Progenitor cell of endocrine pancreas (in vitro differentiated cells): ENCODE data around the gene FLYWCH1. TPM values are rescaled to one million over a fixed set of nuclear protein-coding genes. Genes with fewer than 3 reads are reported as not detected.

Experiments used
- DNase-seq: peaks from one replicate; pipeline ENCODE4 v3.0.0; 2021; ENCODE audit warnings: low spot score; ENCODE audit not compliant: unreplicated experiment
- H3K27ac Mint-ChIP-seq: 2 replicates; pipeline ENCODE4 v1.8.0; 2021; ENCODE audit warnings: mild to moderate bottlenecking, moderate library complexity, mixed read lengths
- H3K27me3 Mint-ChIP-seq: 2 replicates; pipeline ENCODE4 v1.8.0; 2021; ENCODE audit warnings: mixed read lengths
- H3K36me3 Mint-ChIP-seq: 2 replicates; pipeline ENCODE4 v1.8.0; 2022; ENCODE audit warnings: mixed read lengths; ENCODE audit not compliant: insufficient read depth
- H3K4me1 Mint-ChIP-seq: 2 replicates; pipeline ENCODE4 v1.8.0; 2021; ENCODE audit warnings: low read depth, mixed read lengths
- H3K4me3 Mint-ChIP-seq: 2 replicates; pipeline ENCODE4 v1.8.0; 2021; ENCODE audit warnings: low read depth, mild to moderate bottlenecking, moderate library complexity, mixed read lengths
- H3K9me3 Mint-ChIP-seq: 2 replicates; pipeline ENCODE4 v1.8.0; 2021; ENCODE audit warnings: low read depth, mixed read lengths
- total RNA-seq: library from RNA; stranded (reverse); gene quantifications from 2 replicates; pipeline ENCODE4 v1.2.1, GENCODE V29; 2021
- TF ChIP-seq, protein P1 (sequence below): fragments of 200-600 bp; sonication (generic); IDR thresholded peaks from one replicate; pipeline ENCODE4 v1.5.0; 2021; ENCODE audit warnings: antibody characterized with exemption, mild to moderate bottlenecking; ENCODE audit not compliant: unreplicated experiment

Gene FLYWCH1
- total RNA-seq, 1 donor from 2014 or later, result 19.5 TPM

DNA sequence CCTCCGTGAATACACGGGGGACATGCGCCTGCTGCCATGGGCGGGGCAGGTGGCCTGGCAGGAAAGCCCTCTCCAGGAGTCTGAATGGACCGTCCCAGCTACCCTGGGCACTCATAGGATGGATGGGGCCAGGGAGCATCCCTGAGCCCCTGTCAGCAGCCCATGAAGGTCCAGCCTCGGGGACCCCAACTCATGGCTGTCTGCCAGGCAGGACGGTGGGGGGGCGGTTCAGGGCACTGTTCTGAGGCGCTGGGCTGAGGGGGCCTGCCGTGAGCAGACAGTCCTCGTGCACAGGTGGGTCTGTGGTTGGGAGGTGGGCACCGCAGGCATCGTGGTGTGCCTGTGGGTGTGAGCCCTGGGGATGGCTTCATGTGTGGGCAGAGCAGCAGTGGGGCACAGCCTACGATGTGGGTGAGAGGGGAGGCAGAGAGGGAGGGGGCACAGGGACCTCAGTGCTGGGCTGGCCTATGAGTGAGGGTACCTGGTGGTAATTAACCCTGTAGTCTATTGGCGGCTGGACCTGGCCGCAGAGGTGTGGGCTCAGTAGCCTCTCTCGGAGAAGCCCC lies 75.0 kb downstream of the FLYWCH1 start:
- Mint-ChIP-seq H3K27ac (no peak overlapping the region), H3K27me3 (peaks cover 6% of the 10 kb centered on the region), H3K9me3 (no peaks in the 10 kb centered on the region), H3K4me3 (no peak overlapping the region), H3K4me1 (peaks cover 10% of the 10 kb centered on the region), H3K36me3 (no peaks in the 10 kb centered on the region)
- DNase-seq, result no peak
- TF ChIP-seq, protein P1, sequence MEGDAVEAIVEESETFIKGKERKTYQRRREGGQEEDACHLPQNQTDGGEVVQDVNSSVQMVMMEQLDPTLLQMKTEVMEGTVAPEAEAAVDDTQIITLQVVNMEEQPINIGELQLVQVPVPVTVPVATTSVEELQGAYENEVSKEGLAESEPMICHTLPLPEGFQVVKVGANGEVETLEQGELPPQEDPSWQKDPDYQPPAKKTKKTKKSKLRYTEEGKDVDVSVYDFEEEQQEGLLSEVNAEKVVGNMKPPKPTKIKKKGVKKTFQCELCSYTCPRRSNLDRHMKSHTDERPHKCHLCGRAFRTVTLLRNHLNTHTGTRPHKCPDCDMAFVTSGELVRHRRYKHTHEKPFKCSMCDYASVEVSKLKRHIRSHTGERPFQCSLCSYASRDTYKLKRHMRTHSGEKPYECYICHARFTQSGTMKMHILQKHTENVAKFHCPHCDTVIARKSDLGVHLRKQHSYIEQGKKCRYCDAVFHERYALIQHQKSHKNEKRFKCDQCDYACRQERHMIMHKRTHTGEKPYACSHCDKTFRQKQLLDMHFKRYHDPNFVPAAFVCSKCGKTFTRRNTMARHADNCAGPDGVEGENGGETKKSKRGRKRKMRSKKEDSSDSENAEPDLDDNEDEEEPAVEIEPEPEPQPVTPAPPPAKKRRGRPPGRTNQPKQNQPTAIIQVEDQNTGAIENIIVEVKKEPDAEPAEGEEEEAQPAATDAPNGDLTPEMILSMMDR, result no peak

DNA sequence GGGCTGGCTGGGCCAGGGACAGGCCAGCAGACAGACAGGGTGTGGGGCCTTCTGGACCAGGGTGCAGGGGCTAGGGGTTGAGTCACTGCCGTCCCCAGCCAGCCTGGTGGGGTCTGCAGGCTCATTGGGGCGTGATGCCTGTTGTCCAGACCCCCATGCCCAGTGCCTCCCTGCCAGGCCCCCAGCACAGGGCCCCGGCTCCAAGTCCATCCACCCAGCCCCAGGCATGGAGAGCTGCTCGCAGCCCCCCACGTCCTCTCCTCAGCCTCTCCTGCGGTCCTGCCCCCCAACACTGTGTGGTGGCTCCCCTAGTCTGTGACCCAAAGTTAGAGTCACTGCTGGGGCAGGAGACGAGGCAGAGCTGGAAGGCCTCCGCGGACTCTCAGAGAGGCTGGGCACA lies 75.6 kb downstream of the FLYWCH1 start:
- Mint-ChIP-seq H3K4me3 (no peak overlapping the region), H3K27ac (no peak overlapping the region), H3K27me3 (peaks cover 5% of the 10 kb centered on the region), H3K4me1 (peaks cover 7% of the 10 kb centered on the region), H3K36me3 (no peaks in the 10 kb centered on the region), H3K9me3 (no peaks in the 10 kb centered on the region)
- no peak for DNase-seq
- TF ChIP-seq, protein P1, result no peak

DNA sequence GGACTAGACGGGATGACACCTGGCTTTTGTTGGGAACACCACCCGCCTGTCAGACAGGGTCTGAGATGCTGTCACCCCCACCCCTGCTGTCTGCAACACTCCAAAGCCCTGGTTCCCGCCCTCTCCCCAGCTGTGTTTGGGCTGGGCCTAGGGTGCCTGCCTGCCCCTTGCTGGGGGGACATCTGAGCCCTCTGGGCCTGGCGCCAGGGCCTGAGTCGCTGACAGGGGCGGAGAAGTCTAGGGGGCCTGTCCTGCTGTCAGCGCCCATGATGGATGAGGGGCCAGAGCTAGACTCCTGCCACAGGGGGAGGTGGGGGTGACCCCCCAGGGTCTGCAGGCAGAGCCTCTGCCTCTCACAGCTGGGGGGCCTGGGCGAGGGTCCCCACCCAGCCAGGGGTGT lies 76.1 kb downstream of the FLYWCH1 start:
- no peaks in the 10 kb centered on the region for H3K9me3 Mint-ChIP-seq
- H3K36me3 Mint-ChIP-seq, result no peaks in the 10 kb centered on the region
- peaks cover 6% of the 10 kb centered on the region for H3K4me1 Mint-ChIP-seq
- H3K27ac Mint-ChIP-seq, result no peak overlapping the region
- DNase-seq, result no peak
- peaks cover 3% of the 10 kb centered on the region for H3K27me3 Mint-ChIP-seq
- TF ChIP-seq, protein P1, result no peak
- no peak overlapping the region for H3K4me3 Mint-ChIP-seq

DNA sequence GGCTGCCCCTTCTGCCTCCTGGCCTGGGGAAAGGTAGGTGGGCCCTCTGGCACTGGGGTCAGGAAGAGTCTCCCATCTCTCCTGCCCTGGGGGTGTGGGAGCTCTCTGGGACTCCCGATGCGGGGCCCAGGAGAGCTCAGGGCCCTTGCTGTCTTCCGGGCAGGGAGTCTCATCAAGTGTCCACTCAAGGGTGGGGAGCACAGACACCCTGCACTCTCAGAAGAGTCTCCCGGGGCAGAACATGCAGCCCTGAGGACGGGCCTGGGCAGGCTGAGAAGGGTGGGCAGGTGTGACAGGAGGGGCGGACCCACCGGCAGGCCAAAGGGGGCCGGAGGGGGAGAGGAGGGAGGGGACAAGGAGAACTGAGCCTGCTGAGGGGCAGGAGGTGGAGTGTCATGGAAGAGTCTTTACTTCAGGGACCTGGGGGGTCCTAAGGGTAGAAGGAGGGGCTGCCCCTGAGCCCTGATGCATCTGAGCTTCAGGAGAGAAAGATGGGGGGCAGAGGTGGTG lies 76.9 kb downstream of the FLYWCH1 start:
- DNase-seq, result no peak
- Mint-ChIP-seq H3K36me3 (no peaks in the 10 kb centered on the region), H3K27ac (no peak overlapping the region), H3K4me3 (no peak overlapping the region), H3K9me3 (no peaks in the 10 kb centered on the region), H3K27me3 (peaks cover 3% of the 10 kb centered on the region), H3K4me1 (peaks cover 6% of the 10 kb centered on the region)
- TF ChIP-seq, protein P1, result no peak

DNA sequence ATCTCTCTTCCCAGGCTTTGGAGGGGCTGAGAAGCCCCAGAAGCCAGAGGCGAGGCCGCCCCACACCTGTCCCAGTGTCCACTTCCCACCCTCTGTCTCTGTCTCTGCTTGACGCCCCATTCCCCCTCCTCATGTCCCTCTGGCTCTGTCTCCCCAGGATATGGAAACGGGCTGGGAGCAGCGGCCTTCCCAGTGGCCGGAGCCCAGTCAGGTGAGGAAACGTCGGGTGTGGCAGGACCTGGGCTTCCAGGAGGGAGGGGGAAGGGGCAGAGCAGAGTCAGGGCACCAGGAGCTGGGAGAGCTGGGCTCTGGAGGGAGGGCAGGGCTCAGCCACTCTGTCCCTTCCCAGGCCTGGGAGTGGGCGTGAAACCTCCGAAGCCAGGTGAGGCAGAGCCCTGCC lies 79.2 kb downstream of the FLYWCH1 start:
- H3K4me3 Mint-ChIP-seq, result no peak overlapping the region
- no peak for DNase-seq
- no peaks in the 10 kb centered on the region for H3K27me3 Mint-ChIP-seq
- H3K36me3 Mint-ChIP-seq, result no peaks in the 10 kb centered on the region
- no peaks in the 10 kb centered on the region for H3K9me3 Mint-ChIP-seq
- TF ChIP-seq, protein P1, result no peak
- peaks cover 2% of the 10 kb centered on the region for H3K4me1 Mint-ChIP-seq
- H3K27ac Mint-ChIP-seq, result no peak overlapping the region
